Kidney glomerular epithelial cell (primary cell): Measurements from ENCODE around the gene RFWD3.

Source experiments
- DNase-seq: peaks from one replicate; lab custom pipeline; 2025; lab: John Stamatoyannopoulos, UW

RFWD3 gene

DNA sequence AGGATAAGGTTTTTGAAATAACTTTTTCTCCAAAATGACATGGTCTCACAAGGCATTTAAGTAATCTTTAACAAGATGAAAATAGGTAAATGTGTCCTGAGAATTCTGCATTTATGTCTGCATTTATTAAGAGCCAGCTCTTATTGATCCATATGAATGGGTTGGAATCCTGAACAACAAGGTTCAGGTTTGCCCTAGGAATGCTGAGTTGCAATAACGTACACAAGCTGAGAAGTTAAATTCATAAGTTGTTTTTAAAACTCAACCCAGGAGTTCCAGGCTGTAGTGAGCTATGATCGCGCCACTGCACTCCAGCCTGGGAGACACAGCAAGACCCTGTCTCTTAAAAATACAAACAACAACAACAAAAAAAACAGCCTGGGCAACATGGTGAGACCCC lies 87.8 kb downstream of the RFWD3 start:
- no peak for DNase-seq

DNA sequence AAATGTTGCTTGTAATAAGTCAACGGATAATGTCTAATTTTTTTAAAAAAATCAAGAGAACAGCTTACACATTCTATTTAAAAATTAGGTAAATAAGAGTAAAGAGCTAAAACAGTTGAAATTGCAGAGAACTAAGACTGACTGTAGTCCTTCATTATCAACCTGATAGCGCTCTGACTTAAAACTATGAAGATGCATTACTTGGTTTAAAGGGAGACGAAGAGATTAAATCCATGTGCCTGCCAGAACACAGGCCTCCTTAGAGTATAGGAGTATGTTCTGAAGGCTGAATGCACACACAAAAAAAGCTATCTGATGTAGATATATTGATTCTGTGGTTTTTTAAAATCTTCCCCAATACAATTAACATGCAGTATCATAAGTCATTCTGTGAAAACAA lies 88.2 kb downstream of the RFWD3 start:
- DNase-seq: no peak

DNA sequence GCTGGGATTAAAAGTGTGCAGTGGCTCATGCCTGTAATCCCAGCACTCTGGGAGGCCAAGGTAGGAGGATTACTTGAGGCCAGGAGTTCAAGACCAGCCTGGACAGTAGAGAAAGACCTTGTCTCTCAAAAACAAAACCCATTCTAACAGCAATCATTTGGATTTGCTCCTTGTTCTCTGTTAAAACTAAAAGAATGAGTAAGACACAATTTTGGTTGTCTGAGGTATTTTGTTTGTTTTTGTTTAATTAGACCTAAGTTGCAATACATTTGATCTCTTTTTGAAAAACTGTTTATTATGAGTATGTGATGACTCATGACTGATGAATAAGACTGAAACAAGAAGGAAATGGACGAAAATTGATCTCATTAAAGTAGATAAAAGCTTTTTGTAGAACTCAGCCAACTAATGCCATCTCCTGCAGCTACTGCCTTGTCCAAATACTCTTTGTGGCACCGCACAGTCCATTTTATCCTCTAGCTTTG lies 88.8 kb downstream of the RFWD3 start:
- no peak for DNase-seq

DNA sequence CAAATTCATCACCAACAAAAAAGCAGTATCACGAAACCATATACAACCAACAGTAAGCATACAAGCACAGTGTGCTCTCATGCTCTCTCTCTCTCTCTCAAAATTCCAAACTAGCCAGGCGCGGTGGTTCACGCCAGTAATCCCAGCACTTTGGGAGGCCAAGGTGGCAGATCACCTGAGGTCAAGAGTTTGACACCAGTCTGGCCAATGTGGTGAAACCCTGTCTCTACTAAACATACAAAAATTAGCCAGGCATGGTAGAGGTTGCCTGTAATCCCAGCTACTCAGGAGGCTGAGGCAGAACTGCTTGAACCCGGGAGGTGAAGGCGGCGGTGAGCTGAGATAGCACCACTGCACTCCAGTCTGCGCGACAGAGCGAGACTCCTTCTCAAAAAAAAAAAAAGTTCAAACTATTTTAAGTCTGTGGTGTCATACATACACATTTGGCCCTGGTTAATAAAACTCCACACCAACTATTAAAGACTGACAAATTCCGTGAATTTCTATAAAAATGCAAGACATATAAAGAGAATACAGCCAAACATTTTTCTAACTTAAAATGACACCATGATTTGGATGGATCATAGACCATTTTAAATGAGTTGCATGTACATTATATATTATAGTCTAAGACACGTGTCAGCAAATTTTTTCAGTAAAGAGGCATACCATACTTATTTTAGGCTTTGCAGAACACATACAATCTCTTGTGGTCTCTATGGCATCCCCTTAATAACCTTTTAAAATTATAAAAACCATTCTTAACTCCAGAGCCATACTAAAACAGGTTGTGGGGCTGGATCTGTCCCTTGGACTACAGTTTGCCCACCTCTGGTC lies 90.7 kb downstream of the RFWD3 start:
- no peak for DNase-seq

DNA sequence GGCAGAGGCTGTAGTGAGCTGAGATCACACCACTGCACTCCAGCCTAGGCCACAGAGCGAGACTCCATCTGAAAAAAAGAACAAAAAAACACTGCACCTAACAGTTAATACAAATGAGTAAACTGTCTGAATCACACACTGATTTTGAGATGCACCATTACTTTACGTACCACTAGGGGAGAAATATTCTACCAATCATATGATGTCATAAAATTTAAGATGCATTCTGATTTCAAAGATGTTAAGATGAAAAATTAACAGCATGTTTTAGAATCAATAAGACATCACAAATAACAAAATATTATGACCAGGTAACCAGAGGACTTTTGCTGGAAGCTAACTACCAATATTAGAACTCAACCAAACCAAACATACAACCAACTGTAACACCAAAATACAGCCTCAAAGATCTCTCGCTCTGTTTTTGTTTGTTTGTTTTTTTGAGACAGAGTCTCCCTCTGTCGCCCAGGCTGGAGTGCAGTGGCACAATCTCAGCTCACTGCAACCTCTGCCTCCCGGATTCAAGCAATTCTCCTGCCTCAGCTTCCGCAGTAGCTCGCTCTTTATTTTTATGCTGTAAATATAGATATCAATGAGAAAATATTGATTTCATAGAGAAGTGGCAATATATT lies 91.4 kb downstream of the RFWD3 start:
- DNase-seq: no peak

DNA sequence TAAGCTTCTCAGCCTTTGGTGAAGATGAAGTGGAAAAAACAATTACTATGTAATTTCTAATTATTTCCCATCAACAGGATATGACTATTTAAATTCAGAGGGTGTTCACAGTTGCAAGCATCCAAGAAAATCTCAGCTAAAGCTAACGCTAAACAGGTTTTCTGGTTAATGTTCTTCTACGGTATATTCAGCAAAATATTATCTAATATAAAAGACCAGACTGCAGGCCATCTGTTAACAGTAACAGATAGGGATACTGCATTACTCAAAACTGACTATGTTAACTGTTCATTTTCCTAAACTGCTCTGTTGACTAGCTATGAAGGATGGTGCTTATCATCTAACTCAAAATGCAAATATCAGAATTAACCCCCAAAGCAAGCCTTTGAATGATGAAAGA lies 92.5 kb downstream of the RFWD3 start:
- DNase-seq: no peak

DNA sequence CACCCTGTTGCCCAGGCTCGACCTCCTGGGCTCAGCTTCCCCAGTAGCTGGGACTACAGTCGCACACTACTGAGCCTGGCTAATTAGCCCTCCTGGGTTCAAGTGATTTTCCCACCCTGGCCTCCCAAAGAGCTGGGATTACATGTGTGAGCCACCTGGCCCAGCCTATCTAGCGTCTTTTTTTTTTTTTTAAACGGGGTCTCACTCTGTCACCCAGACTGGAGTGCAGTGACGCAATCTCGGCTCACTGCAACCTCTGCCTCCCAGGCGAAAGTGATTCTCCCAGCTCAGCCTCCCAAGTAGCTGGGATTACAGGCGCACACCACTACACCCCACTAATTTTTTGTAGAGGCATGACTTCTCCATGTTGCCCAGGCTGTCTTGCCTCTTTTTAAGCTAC lies 93.1 kb downstream of the RFWD3 start:
- DNase-seq: no peak
